Suprapubic skin (tissue), 3 donors: ENCODE results near the gene WDR3.

ENCODE experiments used
- EP300 ChIP-seq: sonication (generic); formaldehyde crosslinking; IDR thresholded peaks from one replicate; pipeline ENCODE4 v1.6.1; 2017; ENCODE audit warnings: antibody characterized with exemption
- POLR2A ChIP-seq, 2 donors: fragments of 450-650 bp; IDR thresholded peaks; one replicate each; pipeline ENCODE4 v1.6.1; 2017; ENCODE audit warnings: antibody characterized with exemption in 2 of 2, mild to moderate bottlenecking in 2 of 2, moderate library complexity in 2 of 2
- TF ChIP-seq, protein P1 (sequence below), 2 donors: fragments of 200-600 bp in 1 of 2; fragments of 450-650 bp in 1 of 2; sonication (generic) in 1 of 2; IDR thresholded peaks; one replicate each; pipeline ENCODE4 v1.5.1; 2016 to 2019; ENCODE audit warnings: antibody characterized with exemption in 2 of 2, mild to moderate bottlenecking in 1 of 2, moderate library complexity in 1 of 2

DNA sequence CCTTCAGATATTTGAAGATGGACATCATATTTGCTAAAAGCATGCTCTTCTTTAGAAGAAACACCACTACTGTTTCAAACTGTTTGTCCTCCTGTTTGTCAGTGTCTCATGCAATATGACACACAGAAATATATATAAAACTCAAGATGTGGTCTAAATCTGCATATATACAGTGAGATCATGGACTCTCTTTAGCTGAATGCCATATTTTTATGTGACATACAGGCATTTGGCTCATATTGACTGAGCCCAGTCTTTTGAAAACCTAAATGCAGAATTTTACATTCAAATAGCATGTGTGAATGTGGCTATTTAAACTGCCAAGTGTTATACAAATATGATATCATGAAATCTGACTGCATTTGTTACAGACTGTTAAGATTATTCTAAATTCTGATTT lies 18.5 kb upstream of the WDR3 start:
- TF ChIP-seq POLR2A (IDR thresholded peaks at IDR 0.05) (no peak), EP300 (no peak)
- TF ChIP-seq, protein P1, sequence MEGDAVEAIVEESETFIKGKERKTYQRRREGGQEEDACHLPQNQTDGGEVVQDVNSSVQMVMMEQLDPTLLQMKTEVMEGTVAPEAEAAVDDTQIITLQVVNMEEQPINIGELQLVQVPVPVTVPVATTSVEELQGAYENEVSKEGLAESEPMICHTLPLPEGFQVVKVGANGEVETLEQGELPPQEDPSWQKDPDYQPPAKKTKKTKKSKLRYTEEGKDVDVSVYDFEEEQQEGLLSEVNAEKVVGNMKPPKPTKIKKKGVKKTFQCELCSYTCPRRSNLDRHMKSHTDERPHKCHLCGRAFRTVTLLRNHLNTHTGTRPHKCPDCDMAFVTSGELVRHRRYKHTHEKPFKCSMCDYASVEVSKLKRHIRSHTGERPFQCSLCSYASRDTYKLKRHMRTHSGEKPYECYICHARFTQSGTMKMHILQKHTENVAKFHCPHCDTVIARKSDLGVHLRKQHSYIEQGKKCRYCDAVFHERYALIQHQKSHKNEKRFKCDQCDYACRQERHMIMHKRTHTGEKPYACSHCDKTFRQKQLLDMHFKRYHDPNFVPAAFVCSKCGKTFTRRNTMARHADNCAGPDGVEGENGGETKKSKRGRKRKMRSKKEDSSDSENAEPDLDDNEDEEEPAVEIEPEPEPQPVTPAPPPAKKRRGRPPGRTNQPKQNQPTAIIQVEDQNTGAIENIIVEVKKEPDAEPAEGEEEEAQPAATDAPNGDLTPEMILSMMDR (IDR thresholded peaks at IDR 0.05) = no peak
